Panc1 (cell line): ENCODE measurements around the gene RPUSD4. TPM values are rescaled to one million over a fixed set of nuclear protein-coding genes. Genes with fewer than 3 reads are reported as not detected.

Source experiments
- ATAC-seq: fragments of 200-7000 bp; cut with Tn5 transposase; 2 replicates; pipeline ENCODE4 v1.9.1; 2020; ENCODE audit warnings: mild to moderate bottlenecking, moderate library complexity
- BruUV-seq: library from RNA; stranded (reverse); fragments of 400-500 nt; replicated peaks from 2 replicates; lab custom pipeline; 2021; lab: Mats Ljungman, UMichigan
- CTCF ChIA-PET: fragments of 300-600 bp; sonication (Branson Sonifier 250); formaldehyde crosslinking; loops from one replicate; lab custom pipeline; 2022; ENCODE audit warnings: antibody characterized with exemption; lab: Charles Lee
- POLR2A ChIA-PET: fragments of 300-600 bp; sonication (Branson Sonifier 250); formaldehyde crosslinking; loops from one replicate; lab custom pipeline; 2022; ENCODE audit warnings: antibody characterized with exemption; lab: Charles Lee
- DNase-seq: peaks from one replicate; pipeline ENCODE4 v3.0.0-alpha.2; 2010; ENCODE audit warnings: low read depth, low spot score
- H3K27ac ChIP-seq: 2 replicates; pipeline ENCODE4 v1.5.1; 2011; ENCODE audit warnings: mild to moderate bottlenecking, low read length, inconsistent platforms
- H3K27me3 ChIP-seq: fragments of 200-500 bp; sonication (Bioruptor generic); 2 replicates; pipeline ENCODE4 v1.6.0; 2014; ENCODE audit warnings: low read length, inconsistent platforms; ENCODE audit not compliant: control insufficient read depth, insufficient read depth
- H3K36me3 ChIP-seq: fragments of 200-500 bp; sonication (Bioruptor generic); 2 replicates; pipeline ENCODE4 v1.5.1; 2014; ENCODE audit warnings: inconsistent platforms, mild to moderate bottlenecking, low read length, moderate library complexity; ENCODE audit not compliant: control insufficient read depth, insufficient read depth
- H3K4me1 ChIP-seq: 2 replicates; pipeline ENCODE4 v1.5.1; 2011; ENCODE audit warnings: inconsistent platforms, mild to moderate bottlenecking, low read length, moderate library complexity; ENCODE audit not compliant: control insufficient read depth, insufficient read depth
- H3K4me3 ChIP-seq, 2 experiments: 2 replicates each; pipeline ENCODE4 v1.5.1; 2011 to 2012; ENCODE audit warnings: low read depth in 2 of 2, low read length in 2 of 2, mild to moderate bottlenecking in 2 of 2, inconsistent platforms in 1 of 2, moderate library complexity in 1 of 2
- H3K9me3 ChIP-seq: fragments of 200-500 bp; sonication (Bioruptor generic); 2 replicates; pipeline ENCODE4 v1.5.1; 2014; ENCODE audit warnings: low read depth, mild to moderate bottlenecking, inconsistent platforms, low read length, moderate library complexity; ENCODE audit not compliant: control insufficient read depth, insufficient read depth
- POLR2AphosphoS5 ChIP-seq: IDR thresholded peaks from 2 replicates; pipeline ENCODE4 v1.6.1; 2012; ENCODE audit warnings: mild to moderate bottlenecking, low read depth, low read length, moderate library complexity
- REST ChIP-seq, 2 experiments: IDR thresholded peaks; 2 replicates each; pipeline ENCODE4 v1.6.1; 2011 to 2012; ENCODE audit warnings: low read depth in 2 of 2, control low read depth in 1 of 2, low read length in 1 of 2, mild to moderate bottlenecking in 1 of 2, moderate library complexity in 1 of 2; ENCODE audit not compliant: insufficient read depth in 1 of 2
- SIN3A ChIP-seq: IDR thresholded peaks from 2 replicates; pipeline ENCODE4 v1.6.1; 2012; ENCODE audit warnings: low read depth, mild to moderate bottlenecking, low read length, moderate library complexity, borderline replicate concordance; ENCODE audit not compliant: insufficient read depth
- TCF7L2 ChIP-seq: IDR thresholded peaks from 2 replicates; pipeline ENCODE4 v1.6.1; 2011; ENCODE audit warnings: mild to moderate bottlenecking, low read depth, low read length, inconsistent platforms
- in situ Hi-C: cut with HindIII; loops from 2 replicates; pipeline ENCODE4 v1.10.0; 2016; ENCODE audit warnings: low sequenced_read_pairs, low pct_unique_long_range_greater_than_20kb
- intact Hi-C: fragments of 100-400 bp; cut with micrococcal nuclease; formaldehyde crosslinking; loops from one replicate; pipeline ENCODE4 v1.10.0; 2022; ENCODE audit not compliant: unreplicated experiment
- total RNA-seq: library from RNA; stranded (reverse); gene quantifications from one replicate; pipeline ENCODE4 v1.2.1, GENCODE V29; 2021; ENCODE audit not compliant: unreplicated experiment
- TF ChIP-seq, protein P1 (sequence below): fragments of 450-650 bp; IDR thresholded peaks from 2 replicates; pipeline ENCODE4 v1.5.1; 2017; ENCODE audit warnings: mild to moderate bottlenecking

Gene RPUSD4
- total RNA-seq, 1 experiment from 2014 or later: 52.3 TPM

DNA sequence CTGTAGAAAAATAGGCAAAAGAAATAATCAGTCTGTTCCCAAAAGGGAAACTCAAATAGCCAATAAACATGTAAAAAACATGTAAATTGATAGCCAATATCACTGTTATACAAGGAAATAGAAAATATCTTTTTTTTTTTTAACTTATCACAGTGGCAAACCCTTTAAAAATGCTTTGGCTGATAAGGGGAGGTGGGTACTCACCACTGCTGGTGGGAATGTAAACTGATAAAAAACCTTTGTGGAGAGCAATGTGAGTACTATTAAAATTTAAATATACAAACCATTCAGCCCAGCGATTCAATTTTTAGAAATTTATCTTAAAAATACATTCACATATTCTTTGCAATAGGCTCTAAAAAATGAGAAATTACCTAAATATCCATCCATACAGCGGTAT, 3.6 kb downstream of the RPUSD4 start:
- no peak overlapping the region for H3K4me3 ChIP-seq
- no TSS peak for BruUV-seq
- H3K4me1 ChIP-seq: peaks cover 12% of the 10 kb centered on the region
- ATAC-seq: no peak
- no peak for TF ChIP-seq POLR2AphosphoS5
- TF ChIP-seq REST (IDR thresholded peaks at IDR 0.05; ENCODE audit: insufficient read depth in 1 of 2, low read depth in 2 of 2, low read length in 1 of 2): no peak
- TF ChIP-seq SIN3A: no peak
- TF ChIP-seq TCF7L2: no peak
- TF ChIP-seq, protein P1, sequence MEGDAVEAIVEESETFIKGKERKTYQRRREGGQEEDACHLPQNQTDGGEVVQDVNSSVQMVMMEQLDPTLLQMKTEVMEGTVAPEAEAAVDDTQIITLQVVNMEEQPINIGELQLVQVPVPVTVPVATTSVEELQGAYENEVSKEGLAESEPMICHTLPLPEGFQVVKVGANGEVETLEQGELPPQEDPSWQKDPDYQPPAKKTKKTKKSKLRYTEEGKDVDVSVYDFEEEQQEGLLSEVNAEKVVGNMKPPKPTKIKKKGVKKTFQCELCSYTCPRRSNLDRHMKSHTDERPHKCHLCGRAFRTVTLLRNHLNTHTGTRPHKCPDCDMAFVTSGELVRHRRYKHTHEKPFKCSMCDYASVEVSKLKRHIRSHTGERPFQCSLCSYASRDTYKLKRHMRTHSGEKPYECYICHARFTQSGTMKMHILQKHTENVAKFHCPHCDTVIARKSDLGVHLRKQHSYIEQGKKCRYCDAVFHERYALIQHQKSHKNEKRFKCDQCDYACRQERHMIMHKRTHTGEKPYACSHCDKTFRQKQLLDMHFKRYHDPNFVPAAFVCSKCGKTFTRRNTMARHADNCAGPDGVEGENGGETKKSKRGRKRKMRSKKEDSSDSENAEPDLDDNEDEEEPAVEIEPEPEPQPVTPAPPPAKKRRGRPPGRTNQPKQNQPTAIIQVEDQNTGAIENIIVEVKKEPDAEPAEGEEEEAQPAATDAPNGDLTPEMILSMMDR: no peak
- H3K27me3 ChIP-seq: no peaks in the 10 kb centered on the region
- in situ Hi-C loops: loop anchor here (25.0 kb wide), 1 partner anchor 271 kb away; the partner anchor contains the start of gene VSIG10L2
- intact Hi-C loops: no loop called here
- ChIA-PET POLR2A (no interaction called here), CTCF (no interaction called here)
- H3K36me3 ChIP-seq: peaks cover 50% of the 10 kb centered on the region
- H3K9me3 ChIP-seq: no peaks in the 10 kb centered on the region
- DNase-seq: no peak
- no peak overlapping the region for H3K27ac ChIP-seq

DNA sequence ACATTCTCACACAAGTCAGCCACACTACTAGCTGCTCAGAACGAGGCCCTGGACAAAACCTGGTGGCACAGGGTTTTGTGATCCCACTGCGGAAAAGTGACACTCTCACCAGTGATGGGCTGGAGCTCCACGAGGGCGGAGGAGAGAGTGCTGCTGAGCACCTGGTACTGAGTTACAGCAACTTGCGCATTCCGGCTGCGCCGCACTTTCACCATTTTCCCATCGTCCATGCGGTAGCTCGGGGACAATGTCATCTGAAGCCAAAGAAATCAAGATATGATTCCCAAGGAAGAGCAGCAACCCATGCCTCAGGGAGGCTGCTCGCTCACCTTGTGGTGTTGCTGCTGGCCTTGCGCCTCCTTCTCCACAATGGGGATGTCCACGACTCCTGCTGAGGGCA, 6.1 kb downstream of the RPUSD4 start:
- ChIA-PET POLR2A (no interaction called here), CTCF (no interaction called here)
- no peak for DNase-seq
- no peaks in the 10 kb centered on the region for H3K9me3 ChIP-seq
- H3K27ac ChIP-seq: no peak overlapping the region
- no TSS peak for BruUV-seq
- H3K4me3 ChIP-seq: no peak overlapping the region
- in situ Hi-C loops: loop anchor here (25.0 kb wide), 1 partner anchor 268 kb away; the partner anchor contains the start of gene VSIG10L2
- peaks cover 61% of the 10 kb centered on the region for H3K36me3 ChIP-seq
- peaks cover 3% of the 10 kb centered on the region; the same call in 1 of the 2 replicates for H3K4me1 ChIP-seq
- TF ChIP-seq, protein P1: no peak
- no peak for TF ChIP-seq TCF7L2
- no peak for TF ChIP-seq POLR2AphosphoS5
- intact Hi-C loops: no loop called here
- H3K27me3 ChIP-seq: no peaks in the 10 kb centered on the region
- ATAC-seq: no peak
